Skeletal muscle cell (primary cell): ENCODE measurements around the gene TIMP3.
"Not testable (repeated sequence)": the region's sequence is repeated elsewhere in the genome, so short reads cannot be mapped to it uniquely, and the experiment has no call there.

Source experiments
- DNase-seq: peaks from one replicate; pipeline ENCODE4 v3.0.0-alpha.2; 2010; ENCODE audit warnings: low read depth
- H3K4me3 ChIP-seq: 2 replicates; pipeline ENCODE4 v1.5.1; 2011; ENCODE audit warnings: low read depth, mild to moderate bottlenecking, control low read depth, low read length, moderate library complexity

The TIMP3 gene

GRCh38 chr22:32801537-32802236 lies at the start of gene TIMP3:
Gene TIMP3 (plus strand): TSS chr22:32801705. CDS start chr22:32802002, 297 bp downstream.
- peak within 1 kb of the TSS; percentile 80 for H3K4me3 ChIP-seq
- no peak for DNase-seq

- no peak overlapping the region for H3K4me3 ChIP-seq
- no peak for DNase-seq
Observed at GRCh38 chr22:32752326-32752725, 49.2 kb upstream of the TIMP3 start.

- peak; percentile 56 for DNase-seq
- H3K4me3 ChIP-seq = no peak overlapping the region
Observed at GRCh38 chr22:32752816-32753520, 48.5 kb upstream of the TIMP3 start.

- H3K4me3 ChIP-seq = no peak overlapping the region
- DNase-seq = no peak
Observed at GRCh38 chr22:32753591-32753990, 47.9 kb upstream of the TIMP3 start.

- DNase-seq = no peak
Observed at GRCh38 chr22:32754413-32755041, 47.0 kb upstream of the TIMP3 start.

GRCh38 chr22:32757086-32757762 lies 44.3 kb upstream of the TIMP3 start:
- not testable (repeated sequence) for DNase-seq

More at GRCh38 chr22:32754413-32755041, 47.0 kb upstream of the TIMP3 start:
- no peak overlapping the region for H3K4me3 ChIP-seq

GRCh38 chr22:32758866-32759385 lies 42.6 kb upstream of the TIMP3 start:
- DNase-seq = no peak
- H3K4me3 ChIP-seq = no peak overlapping the region

More at GRCh38 chr22:32757086-32757762, 44.3 kb upstream of the TIMP3 start:
- H3K4me3 ChIP-seq = not testable (repeated sequence)

- no peak overlapping the region for H3K4me3 ChIP-seq
- no peak for DNase-seq
Observed at GRCh38 chr22:32760396-32760795, 41.1 kb upstream of the TIMP3 start.

- no peak for DNase-seq
Observed at GRCh38 chr22:32760815-32761214, 40.7 kb upstream of the TIMP3 start.

GRCh38 chr22:32761251-32761903 lies 40.1 kb upstream of the TIMP3 start:
- no peak for DNase-seq

More at GRCh38 chr22:32760815-32761214, 40.7 kb upstream of the TIMP3 start:
- H3K4me3 ChIP-seq = no peak overlapping the region

GRCh38 chr22:32764330-32765131 lies 37.0 kb upstream of the TIMP3 start:
- H3K4me3 ChIP-seq = no peak overlapping the region
- peak; percentile 73 for DNase-seq

More at GRCh38 chr22:32761251-32761903, 40.1 kb upstream of the TIMP3 start:
- H3K4me3 ChIP-seq = no peak overlapping the region

GRCh38 chr22:32765132-32765618 lies 36.3 kb upstream of the TIMP3 start:
- H3K4me3 ChIP-seq = no peak overlapping the region

GRCh38 chr22:32771756-32772155 lies 29.7 kb upstream of the TIMP3 start:
- DNase-seq = no peak
- H3K4me3 ChIP-seq = no peak overlapping the region

More at GRCh38 chr22:32765132-32765618, 36.3 kb upstream of the TIMP3 start:
- no peak for DNase-seq

GRCh38 chr22:32775957-32776356 lies 25.5 kb upstream of the TIMP3 start:
- no peak for DNase-seq
- no peak overlapping the region for H3K4me3 ChIP-seq

- no peak overlapping the region for H3K4me3 ChIP-seq
- DNase-seq = no peak
Observed at GRCh38 chr22:32776397-32776796, 25.1 kb upstream of the TIMP3 start.

GRCh38 chr22:32776802-32777201 lies 24.7 kb upstream of the TIMP3 start:
- no peak for DNase-seq
- no peak overlapping the region for H3K4me3 ChIP-seq

GRCh38 chr22:32777987-32778386 lies 23.5 kb upstream of the TIMP3 start:
- no peak overlapping the region for H3K4me3 ChIP-seq
- no peak for DNase-seq

- no peak for DNase-seq
- no peak overlapping the region for H3K4me3 ChIP-seq
Observed at GRCh38 chr22:32780726-32781310, 20.7 kb upstream of the TIMP3 start.
